Ishikawa (cell line): Measurements from ENCODE around the gene CACNA1F.

Source experiments
- CEBPB ChIP-seq: IDR thresholded peaks from 2 replicates; pipeline ENCODE4 v1.6.1; 2012
- CREB1 ChIP-seq: IDR thresholded peaks from 2 replicates; pipeline ENCODE4 v1.6.1; 2012; ENCODE audit warnings: low read depth
- EGR1 ChIP-seq: IDR thresholded peaks from 2 replicates; pipeline ENCODE4 v1.6.1; 2012
- EP300 ChIP-seq: IDR thresholded peaks from 2 replicates; pipeline ENCODE4 v1.6.1; 2012; ENCODE audit warnings: borderline replicate concordance
- FOXM1 ChIP-seq: IDR thresholded peaks from 2 replicates; pipeline ENCODE4 v1.6.1; 2012; ENCODE audit warnings: low read depth, borderline replicate concordance
- MAX ChIP-seq: IDR thresholded peaks from 2 replicates; pipeline ENCODE4 v1.6.1; 2012
- NFIC ChIP-seq: IDR thresholded peaks from 2 replicates; pipeline ENCODE4 v1.6.1; 2012
- RAD21 ChIP-seq: IDR thresholded peaks from 2 replicates; pipeline ENCODE4 v1.6.1; 2012; ENCODE audit warnings: low read depth
- REST ChIP-seq: IDR thresholded peaks from 2 replicates; pipeline ENCODE4 v1.6.1; 2012; ENCODE audit warnings: low read depth, mild to moderate bottlenecking
- TAF1 ChIP-seq: IDR thresholded peaks from 2 replicates; pipeline ENCODE4 v1.6.1; 2012; ENCODE audit warnings: low read depth, mild to moderate bottlenecking
- TCF12 ChIP-seq: IDR thresholded peaks from 2 replicates; pipeline ENCODE4 v1.6.1; 2012; ENCODE audit warnings: low read depth
- TEAD4 ChIP-seq: IDR thresholded peaks from 2 replicates; pipeline ENCODE4 v1.6.1; 2012
- USF1 ChIP-seq: IDR thresholded peaks from 2 replicates; pipeline ENCODE4 v1.6.1; 2012
- YY1 ChIP-seq: IDR thresholded peaks from 2 replicates; pipeline ENCODE4 v1.6.1; 2012; ENCODE audit warnings: low read depth
- ZBTB7A ChIP-seq: IDR thresholded peaks from 2 replicates; pipeline ENCODE4 v1.6.1; 2012; ENCODE audit warnings: low read depth

The CACNA1F gene

GRCh38 chrX:49166914-49167739, 66.0 kb downstream of the CACNA1F start:
- no peak for TF ChIP-seq CREB1
- no peak for TF ChIP-seq NFIC
- no peak for TF ChIP-seq EGR1
- TF ChIP-seq REST = no peak
- no peak for TF ChIP-seq ZBTB7A
- no peak for TF ChIP-seq CEBPB
- TF ChIP-seq TCF12 = no peak
- no peak for TF ChIP-seq RAD21

- TF ChIP-seq TAF1 = no peak
- TF ChIP-seq CREB1 = no peak
- no peak for TF ChIP-seq MAX
- no peak for TF ChIP-seq EGR1
- no peak for TF ChIP-seq USF1
- no peak for TF ChIP-seq NFIC
- TF ChIP-seq CEBPB = no peak
- no peak for TF ChIP-seq EP300
- TF ChIP-seq TCF12 = no peak
Observed at GRCh38 chrX:49165901-49166881, 66.9 kb downstream of the CACNA1F start.

- no peak for TF ChIP-seq CEBPB
- no peak for TF ChIP-seq YY1
- no peak for TF ChIP-seq TCF12
- no peak for TF ChIP-seq EP300
- TF ChIP-seq MAX = no peak
- TF ChIP-seq RAD21 = no peak
- no peak for TF ChIP-seq TAF1
- no peak for TF ChIP-seq ZBTB7A
- no peak for TF ChIP-seq TEAD4
- no peak for TF ChIP-seq FOXM1
- TF ChIP-seq NFIC = no peak
Observed at GRCh38 chrX:49164589-49165360, 68.4 kb downstream of the CACNA1F start.

GRCh38 chrX:49163555-49164419, 69.4 kb downstream of the CACNA1F start:
- TF ChIP-seq TCF12 (no peak), YY1 (no peak), RAD21 (peak; percentile 27; the same call in 1 of the 2 replicates), REST (no peak), MAX (peak; percentile 11; the same call in 1 of the 2 replicates), NFIC (no peak), USF1 (no peak), EGR1 (no peak), CEBPB (no peak), TEAD4 (no peak), FOXM1 (no peak), TAF1 (no peak), EP300 (no peak), CREB1 (no peak), ZBTB7A (no peak)
